Left renal cortex interstitium (tissue), 4 donors: ENCODE data around the gene MGAT5. TPM values are rescaled to one million over a fixed set of nuclear protein-coding genes. Genes with fewer than 3 reads are reported as not detected.

Experiments used
- DNase-seq, 4 donors: peaks; one replicate each; pipeline ENCODE4 v3.0.0-alpha.2; 2013; ENCODE audit warnings: low read depth in 4 of 4, low spot score in 2 of 4, missing footprints in 1 of 4
- polyA plus RNA-seq, 4 donors: library from polyadenylated mRNA; unstranded; fragments of 120-200 nt; gene quantifications; one replicate each; pipeline ENCODE4 v1.2.1, GENCODE V29; 2013; ENCODE audit not compliant: insufficient read length in 4 of 4

Gene MGAT5
- polyA plus RNA-seq, 4 donors: 42.8 to 48.9 (median 45.8) TPM

- no peak for DNase-seq
Observed at GRCh38 chr2:134438371-134438770, 184.5 kb downstream of the MGAT5 start.

- DNase-seq: no peak
Observed at GRCh38 chr2:134440336-134440909, 186.6 kb downstream of the MGAT5 start.

- DNase-seq: no peak
Observed at GRCh38 chr2:134441153-134441863, 187.4 kb downstream of the MGAT5 start.

GRCh38 chr2:134443814-134444480 is 190.1 kb downstream of the MGAT5 start:
- DNase-seq: no peak

- no peak for DNase-seq
Observed at GRCh38 chr2:134445116-134445515, 191.2 kb downstream of the MGAT5 start.

DNA sequence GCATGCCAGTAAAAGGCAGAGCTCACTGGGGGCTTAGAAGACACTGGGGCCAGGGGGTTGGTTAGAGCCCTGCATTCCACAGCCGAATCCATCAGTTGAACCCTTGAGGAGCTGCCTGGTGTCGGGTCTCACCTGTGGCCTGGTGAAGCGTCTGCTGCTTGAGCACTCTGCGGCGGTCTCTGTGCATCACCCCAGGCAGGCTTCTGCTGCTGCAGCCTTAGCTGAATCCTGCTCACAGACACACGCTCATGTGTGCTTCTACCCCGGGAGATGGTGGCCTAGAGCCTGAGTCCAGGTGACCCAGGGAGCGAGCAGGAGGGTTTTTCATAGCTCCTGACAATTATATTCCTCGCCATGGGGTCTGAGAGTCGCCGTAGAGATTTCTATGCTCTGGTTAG is 192.1 kb downstream of the MGAT5 start:
- no peak for DNase-seq

DNA sequence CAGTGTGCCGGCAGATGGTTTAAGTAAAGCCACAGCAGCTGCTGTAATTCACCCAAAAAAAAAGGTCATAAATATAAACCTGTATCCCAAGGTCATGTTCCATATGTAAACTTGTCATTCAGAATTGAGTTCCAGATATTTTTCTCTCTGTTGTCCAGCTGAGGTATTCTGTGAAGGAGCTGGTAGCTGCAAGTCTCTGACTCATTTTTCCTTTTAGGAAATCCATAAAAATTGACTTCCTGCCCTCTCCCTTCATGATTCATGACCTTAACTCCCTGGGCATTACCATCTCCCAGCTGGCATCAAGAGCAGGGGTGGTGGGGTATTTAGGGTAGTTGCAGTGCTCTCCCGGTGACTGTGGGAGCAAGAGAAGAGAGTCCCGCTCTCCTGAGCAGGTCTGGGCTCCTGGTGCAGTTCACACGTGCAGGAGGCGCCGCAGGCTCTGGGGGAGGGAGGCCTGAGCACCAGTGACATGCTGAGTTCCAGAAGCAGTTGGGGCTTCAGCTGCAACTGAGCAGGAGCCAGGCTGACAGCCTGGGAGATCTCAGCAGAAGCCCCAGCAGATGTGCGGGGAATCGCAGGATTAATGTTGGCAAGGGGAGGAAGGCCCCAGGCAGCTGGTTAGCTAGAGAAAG is 192.6 kb downstream of the MGAT5 start:
- DNase-seq: no peak

GRCh38 chr2:134447669-134448068 is 193.8 kb downstream of the MGAT5 start:
- DNase-seq: no peak

GRCh38 chr2:134448650-134449049 is 194.8 kb downstream of the MGAT5 start:
- no peak for DNase-seq

GRCh38 chr2:134449157-134449556 is 195.3 kb downstream of the MGAT5 start:
- no peak for DNase-seq

DNA sequence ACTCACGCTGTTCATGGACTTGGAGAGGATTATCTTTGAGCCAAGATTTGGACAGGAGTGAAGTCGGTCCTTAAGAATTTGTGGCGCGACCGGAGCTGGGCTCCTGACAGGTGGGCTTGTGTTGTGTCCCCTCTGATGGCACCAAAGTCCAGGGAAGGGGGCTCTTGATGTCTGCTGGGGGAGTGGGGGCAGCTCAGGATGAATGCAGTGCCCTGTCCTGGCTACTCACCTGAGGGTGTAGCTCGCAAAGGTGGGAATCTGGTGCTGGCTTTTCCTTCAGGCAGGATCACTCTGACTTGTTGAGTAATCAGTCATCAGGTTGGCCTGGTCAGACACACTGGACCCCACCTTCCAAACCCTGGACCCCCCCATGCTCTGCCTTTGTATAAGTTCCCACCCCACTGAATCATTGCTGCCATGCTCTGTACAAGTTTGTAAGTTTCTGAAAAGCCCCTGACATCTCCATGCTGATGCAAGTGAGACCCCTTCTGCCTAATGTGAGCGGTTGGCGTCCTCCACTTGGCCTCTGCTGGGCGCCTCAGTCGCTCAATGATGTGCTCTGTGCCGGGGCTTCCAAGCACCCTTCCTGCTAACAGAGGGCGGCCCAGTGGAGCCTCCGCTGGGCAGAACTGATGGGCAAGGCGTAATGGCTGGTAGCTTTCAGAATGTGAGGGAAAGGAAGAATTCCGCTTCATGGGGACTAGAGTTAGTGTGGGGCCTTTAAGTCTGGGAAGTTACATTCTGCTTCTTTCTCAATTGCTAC is 196.1 kb downstream of the MGAT5 start:
- no peak for DNase-seq

- DNase-seq: no peak
Observed at GRCh38 chr2:134451347-134451630, 197.4 kb downstream of the MGAT5 start.

GRCh38 chr2:134452042-134452733 is 198.3 kb downstream of the MGAT5 start:
- no peak for DNase-seq

DNA sequence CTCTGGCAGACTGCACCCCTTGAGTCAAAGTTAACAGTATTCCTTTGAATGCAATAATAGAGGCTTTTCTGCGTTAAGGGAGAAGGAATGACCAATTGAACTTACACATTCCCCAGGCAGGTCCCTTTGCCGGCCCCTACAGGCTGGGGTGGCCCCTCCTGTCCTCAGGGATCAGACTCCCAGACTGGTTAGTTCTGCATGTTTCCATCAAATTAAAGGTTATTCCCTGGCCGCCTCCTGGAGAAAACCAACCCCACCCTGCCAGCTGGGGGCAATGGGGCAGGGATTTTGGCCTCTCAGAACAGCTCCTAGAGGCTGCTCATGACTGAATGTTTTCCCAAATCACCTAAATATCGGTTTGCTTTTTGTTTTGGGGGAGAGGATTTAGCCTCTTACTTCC is 199.6 kb downstream of the MGAT5 start:
- DNase-seq: no peak

DNA sequence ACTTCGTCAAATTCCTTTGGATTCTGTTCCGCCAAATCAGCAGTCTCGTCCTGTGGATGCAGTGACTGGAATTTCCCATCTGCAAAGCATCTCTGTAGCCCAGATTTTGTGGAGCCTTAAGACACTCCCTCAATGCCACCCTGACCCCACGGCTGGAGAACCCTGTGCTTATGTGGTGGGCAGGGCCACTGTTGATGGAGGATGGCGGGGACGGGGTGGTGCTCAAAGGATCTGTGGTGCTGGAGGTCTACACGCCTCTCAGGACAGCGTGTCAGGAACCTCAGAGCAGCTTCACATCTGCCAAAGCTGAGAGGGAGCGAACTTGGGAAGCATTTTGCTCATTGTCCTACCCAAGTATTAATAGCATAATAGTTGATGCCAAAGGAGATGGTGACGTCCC is 200.1 kb downstream of the MGAT5 start:
- DNase-seq: no peak

DNA sequence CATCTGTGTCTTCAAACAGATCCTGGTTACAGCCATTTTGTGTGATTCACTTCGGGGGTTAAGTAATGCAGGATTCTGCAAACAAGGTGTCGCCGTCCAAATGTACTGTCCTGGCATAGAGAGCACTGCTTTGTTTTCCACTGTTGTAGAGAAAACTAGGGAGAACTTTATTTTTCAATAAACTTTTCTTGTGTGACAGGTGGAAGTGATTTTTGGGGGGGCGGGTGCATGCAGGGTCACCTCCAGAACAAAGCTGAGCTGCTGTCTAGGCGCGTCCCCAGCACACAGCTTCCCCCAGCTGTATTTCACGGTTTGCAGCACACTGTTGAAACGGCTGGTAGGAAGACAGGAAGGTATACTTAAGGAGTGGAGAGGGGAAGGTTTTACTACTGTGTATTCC is 200.6 kb downstream of the MGAT5 start:
- no peak for DNase-seq

GRCh38 chr2:134454931-134455330 is 201.1 kb downstream of the MGAT5 start:
- no peak for DNase-seq

- no peak for DNase-seq
Observed at GRCh38 chr2:134455426-134455825, 201.6 kb downstream of the MGAT5 start.

- DNase-seq: no peak
Observed at GRCh38 chr2:134457353-134457752, 203.5 kb downstream of the MGAT5 start.

DNA sequence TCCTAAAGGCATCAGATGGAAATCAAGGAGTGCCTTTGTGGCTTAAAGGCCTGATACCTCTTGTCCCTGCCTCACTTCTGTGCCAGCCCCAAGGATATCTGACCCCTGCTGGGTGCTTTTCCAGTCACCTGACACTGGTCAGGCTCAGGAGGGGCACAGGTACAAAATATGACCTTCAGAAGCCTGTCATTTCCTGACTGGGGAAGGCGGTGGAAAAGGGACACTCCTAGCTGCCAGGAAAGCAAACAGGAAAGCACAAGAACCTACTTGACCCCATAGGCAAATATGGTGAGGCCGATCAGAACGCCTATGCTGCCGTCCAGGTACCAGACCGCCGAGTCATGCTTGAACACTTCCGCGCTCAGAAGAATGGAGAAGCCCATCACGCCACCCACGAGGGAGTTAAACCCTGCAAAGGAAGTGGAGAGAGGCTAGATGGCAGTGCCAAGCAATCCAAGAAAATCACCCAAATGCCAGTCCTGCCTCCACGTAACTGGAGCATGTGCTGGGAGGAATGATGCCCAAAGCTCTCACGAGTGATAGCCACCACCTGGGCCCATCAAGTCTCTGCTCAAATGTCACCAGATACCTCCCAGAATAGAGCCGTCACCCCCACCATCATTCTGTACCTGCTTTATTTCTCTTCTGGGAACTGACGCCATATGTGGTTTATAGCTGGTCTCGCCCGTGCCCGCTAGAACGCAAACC is 204.0 kb downstream of the MGAT5 start:
- no peak for DNase-seq
